HG03064 (cell line): Measurements from ENCODE around the gene SUGCT.

ENCODE experiments used
- ATAC-seq: cut with Tn5 transposase; IDR thresholded peaks from one replicate; pipeline ENCODE4 v1.9.1; 2021; ENCODE audit warnings: low read depth; ENCODE audit not compliant: unreplicated experiment

SUGCT gene

DNA sequence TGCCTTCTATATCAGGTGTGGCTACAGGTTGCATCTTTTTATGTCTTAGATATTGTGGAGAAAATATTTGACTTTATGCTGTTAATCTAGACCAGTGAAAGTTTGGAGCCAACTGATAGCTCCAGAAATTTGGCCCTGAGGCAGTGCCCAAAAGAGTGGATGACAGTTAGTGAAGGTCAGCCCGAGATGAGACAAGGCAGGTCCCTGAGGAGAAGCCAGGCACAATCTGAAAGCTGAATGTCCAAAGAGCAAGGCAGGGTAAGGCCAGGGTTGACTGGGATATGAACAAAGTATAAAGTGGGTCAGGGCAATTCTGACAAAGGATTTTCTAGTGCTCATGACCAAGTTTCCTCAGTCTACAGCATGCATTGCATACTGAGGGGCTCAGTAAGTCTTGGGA, 661.9 kb downstream of the SUGCT start:
- no peak for ATAC-seq

- no peak for ATAC-seq
Measured at GRCh38 chr7:40798613-40799012, 663.8 kb downstream of the SUGCT start.

DNA sequence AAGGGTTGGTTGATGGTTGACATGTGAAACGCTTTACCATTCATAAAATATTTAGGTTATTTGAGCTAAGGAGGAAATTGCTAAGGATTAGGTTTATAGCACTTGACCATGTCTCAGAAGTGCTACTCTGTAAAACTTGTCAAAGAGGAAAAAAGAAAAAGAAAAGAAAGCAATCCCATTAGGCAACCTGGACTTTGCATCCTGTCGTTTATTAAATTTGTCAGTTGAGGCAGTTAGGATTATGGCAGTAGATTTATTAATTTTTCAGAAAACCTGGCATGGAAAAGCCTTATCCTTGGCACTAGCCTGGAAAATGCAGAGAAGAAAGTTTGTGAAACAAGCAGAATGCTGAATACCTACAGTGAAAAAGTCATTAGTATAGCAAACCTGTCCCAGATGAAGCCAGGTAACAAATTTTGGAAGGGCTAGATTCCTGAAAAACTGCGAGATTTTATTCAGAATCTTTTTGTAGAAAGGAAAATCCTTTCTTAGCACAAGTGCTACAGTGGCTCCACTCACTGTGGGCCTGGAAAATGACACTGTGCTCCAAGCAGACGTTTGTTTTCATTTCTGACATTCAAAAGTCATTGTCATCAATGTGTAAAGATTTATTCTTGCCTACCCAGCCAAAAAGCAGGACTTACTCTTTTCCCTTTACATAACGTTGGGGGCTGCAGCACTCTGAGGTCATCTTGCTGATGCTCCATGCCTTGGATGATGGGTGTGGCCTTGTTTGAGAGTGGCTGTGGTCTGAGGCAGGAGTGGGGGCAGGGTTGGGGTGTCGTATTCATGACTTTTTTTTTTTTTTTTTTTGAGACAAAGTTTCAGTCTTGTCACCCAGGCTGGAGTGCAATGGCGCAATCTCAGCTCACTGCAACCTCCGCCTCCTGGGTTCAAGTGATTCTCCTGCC, 664.9 kb downstream of the SUGCT start:
- ATAC-seq: no peak

- ATAC-seq: no peak
Measured at GRCh38 chr7:40800771-40801170, 666.0 kb downstream of the SUGCT start.

GRCh38 chr7:40802497-40802896, 667.7 kb downstream of the SUGCT start:
- ATAC-seq: no peak

DNA sequence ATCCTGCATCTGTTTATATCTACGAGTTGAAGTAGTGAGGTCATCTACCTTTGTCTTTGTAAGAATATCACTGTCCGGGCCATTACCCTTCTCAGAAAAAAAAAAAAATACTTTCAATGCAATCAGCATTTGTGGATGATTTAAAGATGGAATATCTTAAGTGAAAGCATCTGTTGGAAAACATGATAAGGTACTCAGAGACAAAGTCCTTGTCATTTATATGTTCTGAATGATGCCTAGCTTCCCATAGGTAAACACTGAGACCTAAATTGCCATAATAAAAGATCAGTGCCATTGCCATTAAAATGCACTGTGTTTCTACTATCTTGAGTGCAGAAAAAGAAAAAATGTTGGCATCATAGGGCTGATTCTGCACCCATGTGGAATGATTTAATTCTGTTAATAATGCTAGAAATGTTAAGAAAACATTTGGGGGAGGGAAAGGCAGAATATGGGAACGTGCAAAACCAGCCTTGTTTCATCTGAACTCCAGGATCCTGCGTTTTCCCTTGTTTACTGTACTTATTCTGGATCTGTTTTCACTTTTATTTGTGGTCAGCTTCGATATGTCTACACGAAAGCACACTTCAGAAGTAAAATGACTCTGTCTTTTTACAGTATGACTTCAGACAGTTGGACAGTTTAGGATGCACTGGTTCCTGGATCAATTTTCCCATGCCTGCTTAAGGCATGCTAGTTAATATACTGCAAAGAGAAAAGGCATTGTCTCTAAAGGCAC, 669.8 kb downstream of the SUGCT start:
- ATAC-seq: no peak

- no peak for ATAC-seq
Measured at GRCh38 chr7:40805361-40805760, 670.6 kb downstream of the SUGCT start.

GRCh38 chr7:40808378-40808942, 673.7 kb downstream of the SUGCT start:
- ATAC-seq: no peak

DNA sequence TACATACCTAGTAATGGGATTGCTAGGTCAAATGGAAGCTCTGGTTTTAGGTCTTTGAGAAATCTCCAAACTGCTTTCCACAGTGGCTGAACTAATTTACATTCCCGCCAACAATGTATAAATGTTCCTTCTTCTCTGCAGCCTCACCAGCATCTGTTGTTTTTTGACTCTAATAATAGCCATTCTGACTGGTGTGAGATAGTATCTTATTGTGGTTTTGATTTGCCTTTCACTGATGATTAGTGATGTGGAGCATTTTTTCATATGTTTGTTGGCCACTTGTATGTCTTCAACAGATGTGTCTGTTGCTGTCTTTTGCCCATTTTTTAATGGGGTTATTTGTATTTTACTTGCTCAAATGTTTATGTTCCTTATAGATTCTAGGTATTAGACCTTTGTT, 675.5 kb downstream of the SUGCT start:
- no peak for ATAC-seq

DNA sequence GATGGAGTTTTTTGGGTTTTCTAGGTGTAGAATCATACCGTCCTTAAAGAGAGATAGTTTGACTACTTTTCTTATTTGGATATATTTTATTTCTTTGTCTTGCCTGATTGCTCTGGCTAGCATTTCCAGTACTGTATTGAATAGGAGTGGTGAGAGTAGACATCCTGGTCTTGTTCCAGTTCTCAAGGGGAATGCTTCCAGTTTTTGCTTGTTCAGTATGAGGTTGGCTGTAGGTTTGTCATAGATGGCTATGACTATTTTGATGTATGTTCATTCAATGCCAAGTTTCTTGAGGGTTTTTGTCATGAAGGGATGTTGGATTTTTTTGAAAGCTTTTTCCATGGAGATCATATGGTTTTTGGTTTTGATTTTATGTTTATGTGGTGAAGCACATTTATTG, 676.9 kb downstream of the SUGCT start:
- no peak for ATAC-seq

GRCh38 chr7:40815022-40815421, 680.2 kb downstream of the SUGCT start:
- no peak for ATAC-seq

GRCh38 chr7:40815512-40815911, 680.7 kb downstream of the SUGCT start:
- no peak for ATAC-seq

GRCh38 chr7:40822861-40823260, 688.1 kb downstream of the SUGCT start:
- ATAC-seq: no peak

DNA sequence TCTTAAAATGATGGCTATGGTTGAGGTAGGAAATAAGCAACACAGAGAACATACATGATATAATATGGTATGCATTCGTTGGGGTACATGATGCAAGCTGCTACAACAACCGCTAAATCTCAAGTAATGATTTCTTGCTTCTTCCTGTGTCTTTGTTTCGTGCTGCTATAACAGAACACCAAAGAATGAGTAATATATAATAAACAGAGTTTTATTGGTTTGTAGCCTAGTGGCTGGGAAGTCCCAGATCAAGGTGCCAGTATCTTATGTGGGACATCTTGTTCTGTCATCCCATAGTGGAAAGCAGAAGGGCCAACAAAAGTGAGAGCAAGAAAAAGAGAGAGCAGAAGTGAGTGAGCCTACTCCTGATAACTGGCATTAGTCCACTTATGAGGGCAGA, 689.7 kb downstream of the SUGCT start:
- no peak for ATAC-seq

DNA sequence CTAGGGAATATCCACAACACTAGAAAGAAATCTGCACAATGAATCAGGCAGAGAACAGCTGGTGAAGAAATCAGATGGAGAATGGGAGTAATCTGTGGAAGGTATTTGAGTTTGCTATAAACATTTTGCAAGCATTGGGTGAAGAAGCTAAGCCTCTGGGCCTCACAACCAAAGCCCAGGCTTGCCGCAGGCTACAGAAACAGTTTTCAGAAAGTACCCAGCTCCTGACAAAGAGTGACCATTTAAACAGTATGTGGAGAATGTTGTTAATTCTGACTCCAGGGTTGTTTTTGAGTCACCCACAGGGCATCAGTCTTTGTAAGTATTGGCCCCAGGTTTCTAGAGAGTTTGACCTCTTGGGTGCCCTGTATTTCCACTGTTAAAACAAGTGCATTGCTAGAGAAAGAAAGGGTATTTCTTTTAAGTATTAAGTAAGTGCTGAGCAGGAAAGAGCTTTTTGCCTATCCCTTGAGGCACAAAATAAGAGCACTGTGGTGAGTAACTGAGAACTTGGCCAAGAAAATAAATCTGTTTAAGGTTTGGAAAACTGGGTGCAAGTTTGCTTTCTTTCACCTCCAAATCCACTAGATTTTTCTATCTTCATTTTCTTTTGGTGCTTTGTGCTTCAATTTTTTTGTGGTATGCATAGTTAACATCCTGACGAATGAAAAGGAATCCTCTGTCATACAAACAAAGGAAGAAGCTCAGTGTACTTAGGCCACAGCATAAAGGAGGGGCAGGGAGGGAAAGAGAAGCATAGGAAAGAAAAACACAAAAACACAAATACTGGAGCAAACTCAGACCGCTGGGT, 691.8 kb downstream of the SUGCT start:
- no peak for ATAC-seq

- no peak for ATAC-seq
Measured at GRCh38 chr7:40827222-40828085, 692.6 kb downstream of the SUGCT start.

- no peak for ATAC-seq
Measured at GRCh38 chr7:40828686-40829600, 694.1 kb downstream of the SUGCT start.

DNA sequence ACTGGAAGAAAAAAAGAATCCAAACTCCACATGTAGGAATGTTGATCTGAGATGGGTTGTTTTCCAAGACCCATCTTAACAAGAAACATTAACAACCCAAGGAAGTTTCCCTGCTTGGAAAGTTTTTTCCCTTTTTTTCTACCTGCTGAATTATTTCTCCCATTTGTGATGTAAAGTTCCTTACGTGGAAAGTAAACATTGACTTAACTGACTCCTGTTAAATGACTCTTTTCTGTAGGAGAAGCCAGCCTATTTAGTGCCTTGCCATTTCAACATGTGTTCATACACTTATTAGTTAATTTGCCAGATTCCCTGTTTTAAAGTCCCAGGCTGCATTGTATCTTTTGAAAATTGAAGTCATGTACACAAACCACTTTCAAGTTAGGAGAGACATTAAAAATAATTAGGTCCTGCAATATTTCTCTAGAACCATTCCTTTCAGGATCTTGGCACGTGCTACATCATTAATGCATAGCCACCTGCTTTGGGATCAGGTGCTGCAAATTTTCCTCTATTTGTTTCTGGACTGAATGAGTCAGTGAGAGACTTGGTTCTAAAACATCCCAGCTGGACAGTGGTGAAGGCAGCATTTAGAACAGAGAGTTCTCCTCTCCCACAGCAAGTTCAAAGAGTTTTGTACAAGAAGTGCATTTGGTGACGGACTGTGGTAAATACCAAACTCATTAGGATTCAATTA, 698.5 kb downstream of the SUGCT start:
- no peak for ATAC-seq
